ENCODE results near the gene CORIN.

CORIN gene, protein sequence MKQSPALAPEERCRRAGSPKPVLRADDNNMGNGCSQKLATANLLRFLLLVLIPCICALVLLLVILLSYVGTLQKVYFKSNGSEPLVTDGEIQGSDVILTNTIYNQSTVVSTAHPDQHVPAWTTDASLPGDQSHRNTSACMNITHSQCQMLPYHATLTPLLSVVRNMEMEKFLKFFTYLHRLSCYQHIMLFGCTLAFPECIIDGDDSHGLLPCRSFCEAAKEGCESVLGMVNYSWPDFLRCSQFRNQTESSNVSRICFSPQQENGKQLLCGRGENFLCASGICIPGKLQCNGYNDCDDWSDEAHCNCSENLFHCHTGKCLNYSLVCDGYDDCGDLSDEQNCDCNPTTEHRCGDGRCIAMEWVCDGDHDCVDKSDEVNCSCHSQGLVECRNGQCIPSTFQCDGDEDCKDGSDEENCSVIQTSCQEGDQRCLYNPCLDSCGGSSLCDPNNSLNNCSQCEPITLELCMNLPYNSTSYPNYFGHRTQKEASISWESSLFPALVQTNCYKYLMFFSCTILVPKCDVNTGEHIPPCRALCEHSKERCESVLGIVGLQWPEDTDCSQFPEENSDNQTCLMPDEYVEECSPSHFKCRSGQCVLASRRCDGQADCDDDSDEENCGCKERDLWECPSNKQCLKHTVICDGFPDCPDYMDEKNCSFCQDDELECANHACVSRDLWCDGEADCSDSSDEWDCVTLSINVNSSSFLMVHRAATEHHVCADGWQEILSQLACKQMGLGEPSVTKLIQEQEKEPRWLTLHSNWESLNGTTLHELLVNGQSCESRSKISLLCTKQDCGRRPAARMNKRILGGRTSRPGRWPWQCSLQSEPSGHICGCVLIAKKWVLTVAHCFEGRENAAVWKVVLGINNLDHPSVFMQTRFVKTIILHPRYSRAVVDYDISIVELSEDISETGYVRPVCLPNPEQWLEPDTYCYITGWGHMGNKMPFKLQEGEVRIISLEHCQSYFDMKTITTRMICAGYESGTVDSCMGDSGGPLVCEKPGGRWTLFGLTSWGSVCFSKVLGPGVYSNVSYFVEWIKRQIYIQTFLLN

DNA sequence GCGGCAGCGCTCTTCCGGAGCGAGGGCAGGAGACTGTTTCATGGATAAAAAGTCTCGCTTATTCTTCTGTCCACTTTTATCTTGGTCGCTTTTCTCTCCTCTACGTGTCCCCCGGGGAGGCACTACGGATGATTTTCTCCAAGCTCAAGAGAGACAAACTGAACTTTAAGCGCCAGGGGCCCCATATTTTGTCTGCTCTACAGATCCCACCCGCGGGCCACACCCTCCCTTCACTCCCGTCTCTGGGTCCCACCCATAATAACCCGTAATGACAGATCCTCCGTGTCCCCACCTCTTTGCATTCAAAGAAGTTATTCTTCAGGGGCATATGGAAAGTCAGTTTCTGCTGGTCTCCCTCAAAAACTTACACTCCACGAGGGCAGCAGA lies at the start of gene CORIN:
Gene CORIN, minus strand, starts transcription at position 160 of the 387 bp plus-strand sequence. Its CDS starts 118 bp downstream, at position 42.
- no peak for DNase-seq

- no peak for DNase-seq
Observed at GRCh38 chr4:47882228-47882627, 44.4 kb upstream of the CORIN start.

GRCh38 chr4:47879458-47879857 lies 41.6 kb upstream of the CORIN start:
- DNase-seq, result no peak

DNA sequence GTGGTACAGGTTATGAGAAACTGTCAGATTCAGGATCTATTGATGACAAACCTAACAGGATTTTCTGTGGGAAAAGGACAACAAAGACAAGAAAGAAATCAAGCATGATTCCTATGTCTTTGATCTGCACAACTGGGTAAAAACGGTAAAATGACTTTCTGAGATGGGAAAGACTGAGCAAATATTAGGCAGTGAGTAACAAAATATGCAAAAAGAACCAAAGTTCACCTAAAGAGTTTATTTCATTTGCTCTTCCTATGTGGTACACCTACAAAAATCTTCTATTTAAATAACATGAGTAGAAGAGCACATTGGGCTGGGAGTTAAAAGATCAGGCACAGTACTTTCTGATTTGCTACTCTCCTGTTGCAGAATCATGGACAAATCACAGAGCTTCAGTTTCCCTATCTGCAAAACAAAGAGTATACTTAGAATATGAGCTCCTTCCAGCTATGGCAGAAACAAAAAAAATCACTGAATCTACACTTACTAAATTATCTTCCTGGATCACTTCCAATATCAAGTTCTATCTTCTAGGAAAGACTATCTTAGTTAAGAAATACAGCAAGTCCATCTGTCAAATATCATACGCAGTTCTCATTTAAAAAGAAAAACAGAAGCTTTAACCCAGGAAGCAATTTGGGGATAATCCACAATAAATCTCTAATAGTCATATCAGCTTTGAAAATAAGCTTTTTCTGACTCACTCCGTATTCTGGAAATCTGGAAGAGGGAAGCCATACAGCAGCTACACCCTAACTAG lies 39.1 kb upstream of the CORIN start:
- no peak for DNase-seq

GRCh38 chr4:47876310-47876709 lies 38.4 kb upstream of the CORIN start:
- no peak for DNase-seq

GRCh38 chr4:47873877-47874541 lies 36.1 kb upstream of the CORIN start:
- DNase-seq, result no peak

DNA sequence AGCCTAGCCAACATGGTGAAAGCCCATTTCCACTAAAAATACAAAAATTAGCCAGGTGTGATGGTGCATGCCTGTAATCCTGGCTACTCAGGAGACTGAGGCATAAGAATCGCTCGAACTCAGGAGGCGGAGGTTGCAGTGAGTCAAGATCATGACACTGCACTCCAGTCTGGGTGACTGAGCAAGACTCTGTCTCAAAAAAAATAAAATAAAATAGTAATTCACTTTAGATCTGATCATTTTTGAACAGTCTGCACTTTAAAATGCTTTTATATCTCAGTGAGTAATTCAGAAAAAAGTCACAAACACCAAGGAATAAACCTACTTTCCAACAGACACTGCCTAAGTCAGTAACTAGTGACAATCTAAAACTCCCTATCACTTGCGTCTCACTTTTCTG lies 25.6 kb upstream of the CORIN start:
- DNase-seq, result peak; percentile 3

DNA sequence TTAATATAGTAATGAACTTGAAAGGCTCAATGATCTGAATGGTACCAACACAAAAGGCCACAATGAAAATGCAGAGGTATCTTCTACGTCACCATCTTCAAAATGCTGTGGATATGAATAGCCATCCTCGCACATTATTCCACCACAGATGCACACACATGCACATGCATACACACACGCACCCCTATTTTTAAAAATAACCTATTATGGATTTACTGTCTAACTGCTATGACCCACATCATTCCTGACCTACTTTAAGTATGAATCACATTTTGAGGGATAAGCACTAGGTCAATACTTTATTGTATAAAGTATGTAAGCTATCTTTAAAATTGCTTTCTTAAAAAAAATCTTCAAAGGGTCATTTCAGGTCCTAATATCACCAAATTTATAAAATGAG lies 24.4 kb upstream of the CORIN start:
- peak; percentile 73 for DNase-seq

GRCh38 chr4:47860305-47860704 lies 22.4 kb upstream of the CORIN start:
- no peak for DNase-seq

DNA sequence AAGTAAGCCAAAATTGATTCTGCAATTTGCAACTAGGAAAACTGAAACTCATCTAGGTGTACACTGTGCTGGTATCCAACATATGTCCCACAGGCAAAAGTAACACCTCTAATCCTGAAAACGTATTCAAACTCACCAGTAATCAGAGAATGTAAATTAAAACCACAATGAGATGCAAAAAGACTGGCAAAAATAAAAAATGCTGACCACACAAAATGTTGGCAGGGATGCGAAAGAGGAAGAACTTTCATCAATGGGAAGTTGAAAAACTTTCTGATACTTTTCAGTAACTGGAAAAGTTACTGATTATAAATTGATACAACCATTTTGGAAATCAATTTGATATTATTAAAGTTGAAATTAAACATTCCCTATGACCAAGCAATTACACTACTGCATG lies 20.1 kb upstream of the CORIN start:
- DNase-seq, result no peak

GRCh38 chr4:47856713-47857112 lies 18.8 kb upstream of the CORIN start:
- DNase-seq, result no peak

- DNase-seq, result peak; percentile 93
Observed at GRCh38 chr4:47855350-47855749, 17.5 kb upstream of the CORIN start.

GRCh38 chr4:47852136-47852535 lies 14.3 kb upstream of the CORIN start:
- peak; percentile 71 for DNase-seq

DNA sequence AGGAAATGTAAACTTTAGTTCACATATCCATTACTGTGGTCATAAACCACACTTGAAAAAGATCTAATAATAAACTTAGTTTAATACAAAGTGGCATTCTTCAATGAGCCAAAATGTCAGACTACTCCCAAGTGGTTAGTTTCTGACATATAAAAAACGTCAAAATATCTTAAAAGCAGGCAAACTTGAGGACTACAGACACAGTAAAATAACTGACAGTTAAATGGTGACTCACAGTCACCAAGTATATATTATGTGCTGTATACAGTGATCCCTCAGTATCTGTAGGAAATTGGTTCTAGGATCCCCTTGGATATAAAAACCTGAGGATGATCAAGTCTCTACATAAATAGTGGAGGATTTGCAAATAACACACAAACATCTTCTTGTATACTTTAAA lies 11.6 kb upstream of the CORIN start:
- DNase-seq, result no peak

- no peak for DNase-seq
Observed at GRCh38 chr4:47848041-47848440, 10.2 kb upstream of the CORIN start.

DNA sequence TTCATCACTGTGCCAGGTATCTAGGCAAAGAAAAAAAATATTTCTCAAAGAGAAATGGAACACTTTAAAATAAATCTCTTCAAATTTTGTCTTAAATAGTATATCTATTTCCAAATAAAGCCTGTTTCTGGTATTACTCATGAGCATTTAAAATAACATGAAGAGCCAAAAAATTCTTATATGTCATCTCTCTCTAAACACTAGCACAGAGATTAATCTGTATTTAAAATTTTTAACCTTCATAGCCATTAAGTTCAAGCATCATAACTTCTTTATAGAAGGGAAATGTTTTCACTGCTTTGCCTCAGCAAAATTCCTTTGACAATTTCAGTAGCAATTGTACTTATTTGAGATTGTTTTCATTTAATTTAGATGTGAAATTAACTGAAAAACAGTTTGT lies 5.1 kb upstream of the CORIN start:
- no peak for DNase-seq

- no peak for DNase-seq
Observed at GRCh38 chr4:47840291-47840690, 2.4 kb upstream of the CORIN start.

DNA sequence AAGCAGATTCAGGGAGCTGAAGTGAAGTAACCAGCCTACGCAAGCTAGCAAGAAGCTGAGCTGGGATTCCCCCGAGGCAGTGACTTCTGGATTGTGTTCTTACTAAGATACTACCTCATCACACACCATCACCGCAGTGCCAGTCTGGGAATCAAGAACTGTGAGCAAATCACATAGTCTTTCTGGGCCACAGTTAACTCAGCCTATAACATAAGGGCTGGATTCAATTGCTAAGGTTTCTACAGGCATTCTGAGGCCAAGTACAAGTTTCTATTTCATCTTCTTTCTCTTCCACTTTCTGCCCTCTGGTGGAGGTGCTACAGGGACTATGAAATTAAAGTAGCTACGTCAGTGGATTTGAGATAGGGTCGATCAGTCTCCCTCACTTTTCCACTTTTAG lies 1.4 kb upstream of the CORIN start:
- peak; percentile 39 for DNase-seq

DNA sequence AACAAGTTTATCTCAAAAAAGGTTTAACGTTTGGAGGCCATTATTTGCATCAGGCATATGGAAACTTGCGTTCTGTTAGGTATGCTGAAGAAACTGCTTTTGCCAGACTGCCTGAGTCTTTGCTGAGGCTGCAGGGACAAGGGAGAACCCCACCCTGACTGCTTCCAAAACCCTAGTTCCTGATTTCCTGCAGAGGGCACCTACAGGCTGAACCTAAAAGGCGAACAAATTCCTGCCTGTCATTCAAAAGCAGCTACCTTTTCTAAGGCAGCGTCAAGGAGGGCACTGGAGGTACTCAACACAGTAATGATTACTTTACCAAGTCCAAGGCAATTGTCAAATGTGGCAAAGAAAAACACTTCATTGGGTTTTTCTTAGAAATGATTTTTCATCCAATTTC lies 578 bp upstream of the CORIN start:
- no peak for DNase-seq

GRCh38 chr4:47837094-47837907 lies 566 bp downstream of the CORIN start:
- DNase-seq, result no peak

DNA sequence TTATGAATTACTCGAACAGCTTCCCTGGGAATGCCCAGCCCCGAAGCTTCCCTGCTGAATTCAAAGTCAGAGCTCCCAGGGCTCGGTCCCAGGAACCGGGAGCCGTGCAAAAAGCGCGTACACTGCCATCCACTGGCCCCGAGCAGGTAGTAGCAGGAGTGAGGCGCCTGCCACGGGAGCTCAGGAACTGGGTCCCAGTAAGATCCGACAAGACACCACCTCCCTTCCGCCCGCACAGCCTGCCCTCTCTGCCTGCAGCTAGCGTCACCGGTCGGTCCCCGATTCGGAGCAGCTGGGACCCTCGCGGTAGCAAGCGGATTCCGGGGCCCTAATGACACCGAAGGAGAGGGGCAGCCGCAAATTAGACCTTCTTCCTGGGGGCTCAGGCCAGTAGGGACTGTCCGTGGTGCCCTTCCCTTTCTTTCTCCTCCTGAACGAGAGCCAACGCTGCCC lies 1.2 kb downstream of the CORIN start:
- peak; percentile 83 for DNase-seq
